IMR-90 (cell line): ENCODE results near the gene RFXANK. TPM values are rescaled to one million over a fixed set of nuclear protein-coding genes. Genes with fewer than 3 reads are reported as not detected.

Source experiments
- ATAC-seq: fragments of 200-7000 bp; cut with Tn5 transposase; 2 replicates; pipeline ENCODE4 v1.9.1; 2020; ENCODE audit warnings: low read depth, mild to moderate bottlenecking, moderate library complexity
- BruUV-seq: library from RNA; stranded (reverse); fragments of 400-500 nt; replicated peaks from 2 replicates; lab custom pipeline; 2021; lab: Mats Ljungman, UMichigan
- CTCF ChIA-PET: fragments of 300-600 bp; formaldehyde crosslinking; extraction: SDS; loops from one replicate; lab custom pipeline; 2021; ENCODE audit warnings: antibody characterized with exemption; lab: Yijun Ruan, JAX
- POLR2A ChIA-PET: fragments of 300-600 bp; sonication (Branson Sonifier 250); formaldehyde crosslinking; loops from one replicate; lab custom pipeline; 2022; ENCODE audit warnings: antibody characterized with exemption; ENCODE audit not compliant: unreplicated experiment; lab: Charles Lee
- DNase-seq: peaks from one replicate; pipeline ENCODE4 v3.0.0; 2013
- H2AFZ ChIP-seq: replicated peaks from 2 replicates; pipeline ENCODE3; 2013; ENCODE audit warnings: low read length, mild to moderate bottlenecking; ENCODE audit not compliant: poor library complexity
- H2AK5ac ChIP-seq: 2 replicates; pipeline ENCODE4 v1.6.1; 2013; ENCODE audit warnings: low read depth, low read length, inconsistent platforms
- H2AK9ac ChIP-seq: replicated peaks from 2 replicates; pipeline ENCODE3; 2013; ENCODE audit warnings: mild to moderate bottlenecking, low read depth, low read length, moderate library complexity; ENCODE audit not compliant: poor library complexity
- H2BK120ac ChIP-seq: 2 replicates; pipeline ENCODE4 v1.6.1; 2013; ENCODE audit warnings: low read depth, low read length, inconsistent platforms
- H2BK15ac ChIP-seq: 3 replicates; pipeline ENCODE4 v1.6.1; 2013; ENCODE audit warnings: low read depth, low read length, inconsistent platforms
- H2BK20ac ChIP-seq: 2 replicates; pipeline ENCODE4 v1.6.1; 2013; ENCODE audit warnings: low read depth, mild to moderate bottlenecking, inconsistent platforms, low read length, moderate library complexity
- H2BK5ac ChIP-seq: 2 replicates; pipeline ENCODE4 v1.6.1; 2013; ENCODE audit warnings: mild to moderate bottlenecking, low read depth, low read length, inconsistent platforms; ENCODE audit not compliant: poor library complexity, severe bottlenecking
- H3K14ac ChIP-seq: replicated peaks from 2 replicates; pipeline ENCODE4 v1.6.1; 2013; ENCODE audit warnings: low read depth, low read length, inconsistent platforms
- H3K18ac ChIP-seq: 2 replicates; pipeline ENCODE4 v1.6.1; 2013; ENCODE audit warnings: low read depth, low read length, control low read depth
- H3K23ac ChIP-seq: 2 replicates; pipeline ENCODE4 v1.6.1; 2013; ENCODE audit warnings: low read depth, low read length, inconsistent platforms
- H3K27ac ChIP-seq: 2 replicates; pipeline ENCODE4 v1.5.1; 2013; ENCODE audit warnings: mild to moderate bottlenecking, control low read depth, low read length; ENCODE audit not compliant: insufficient read depth
- H3K27me3 ChIP-seq: 2 replicates; pipeline ENCODE4 v1.6.1; 2013; ENCODE audit warnings: low read length; ENCODE audit not compliant: control insufficient read depth, insufficient read depth
- H3K36me3 ChIP-seq: 2 replicates; pipeline ENCODE4 v1.6.1; 2013; ENCODE audit warnings: low read length, mixed read lengths; ENCODE audit not compliant: control insufficient read depth, insufficient read depth
- H3K4ac ChIP-seq: 2 replicates; pipeline ENCODE4 v1.6.1; 2013; ENCODE audit warnings: low read depth, low read length, inconsistent platforms
- H3K4me1 ChIP-seq: 2 replicates; pipeline ENCODE4 v1.6.1; 2013; ENCODE audit warnings: low read length, mixed read lengths; ENCODE audit not compliant: control insufficient read depth, insufficient read depth
- H3K4me2 ChIP-seq: 2 replicates; pipeline ENCODE4 v1.6.1; 2013; ENCODE audit warnings: low read depth, mild to moderate bottlenecking, control low read depth, low read length, moderate library complexity
- H3K4me3 ChIP-seq: 2 replicates; pipeline ENCODE4 v1.5.1; 2013; ENCODE audit warnings: low read depth, mild to moderate bottlenecking, control low read depth, low read length, moderate library complexity; ENCODE audit not compliant: insufficient read depth
- H3K56ac ChIP-seq: 2 replicates; pipeline ENCODE4 v1.6.1; 2013; ENCODE audit warnings: low read length, inconsistent platforms; ENCODE audit not compliant: insufficient read depth; ENCODE audit errors: extremely low read depth
- H3K79me1 ChIP-seq, 2 experiments: 2 replicates each; pipeline ENCODE4 v1.6.1; 2013; ENCODE audit warnings: low read length in 2 of 2, inconsistent platforms in 1 of 2, low read depth in 1 of 2
- H3K9ac ChIP-seq: 2 replicates; pipeline ENCODE4 v1.6.1; 2013; ENCODE audit warnings: low read depth, low read length, control low read depth
- H3K9me1 ChIP-seq: 2 replicates; pipeline ENCODE4 v1.6.1; 2013; ENCODE audit warnings: low read length, inconsistent platforms; ENCODE audit not compliant: insufficient read depth
- H3K9me3 ChIP-seq: 2 replicates; pipeline ENCODE4 v1.6.1; 2013; ENCODE audit warnings: low read length; ENCODE audit not compliant: control insufficient read depth, insufficient read depth
- H4K20me1 ChIP-seq: 2 replicates; pipeline ENCODE4 v1.6.1; 2013; ENCODE audit warnings: low read length, inconsistent platforms; ENCODE audit not compliant: insufficient read depth
- H4K5ac ChIP-seq: 2 replicates; pipeline ENCODE4 v1.6.1; 2013; ENCODE audit warnings: mild to moderate bottlenecking, low read depth, low read length, control low read depth
- H4K8ac ChIP-seq, 2 experiments: 2 replicates each; pipeline ENCODE4 v1.6.1; 2013; ENCODE audit warnings: low read depth in 2 of 2, low read length in 2 of 2, control low read depth in 1 of 2, inconsistent platforms in 1 of 2
- H4K91ac ChIP-seq: 2 replicates; pipeline ENCODE4 v1.6.1; 2013; ENCODE audit warnings: low read depth, low read length, inconsistent platforms; ENCODE audit not compliant: insufficient read depth
- BHLHE40 ChIP-seq: fragments of 150-350 bp; IDR thresholded peaks from 2 replicates; pipeline ENCODE4 v1.6.1; 2016; ENCODE audit warnings: mild to moderate bottlenecking, low read depth, low read length
- CEBPB ChIP-seq: IDR thresholded peaks from 2 replicates; pipeline ENCODE4 v1.6.1; 2012; ENCODE audit warnings: low read depth, low read length, improper control_type of control experiment
- CHD1 ChIP-seq: IDR thresholded peaks from 2 replicates; pipeline ENCODE4 v1.6.1; 2012; ENCODE audit warnings: low read depth, low read length, improper control_type of control experiment
- CTCF ChIP-seq: conservative IDR thresholded peaks from 2 replicates; pipeline ENCODE4 v1.5.1; 2012; ENCODE audit warnings: mild to moderate bottlenecking, low read depth, low read length, improper control_type of control experiment
- ELK1 ChIP-seq: fragments of 150-350 bp; IDR thresholded peaks from 2 replicates; pipeline ENCODE4 v1.6.1; 2016; ENCODE audit warnings: low read depth, mild to moderate bottlenecking, low read length, moderate library complexity, borderline replicate concordance
- FOS ChIP-seq: fragments of 150-350 bp; IDR thresholded peaks from 2 replicates; pipeline ENCODE4 v1.6.1; 2016; ENCODE audit warnings: low read depth, low read length
- MAFK ChIP-seq: IDR thresholded peaks from 2 replicates; pipeline ENCODE4 v1.6.1; 2012; ENCODE audit warnings: low read depth, low read length, improper control_type of control experiment
- MAZ ChIP-seq: IDR thresholded peaks from 2 replicates; pipeline ENCODE4 v1.6.1; 2012; ENCODE audit warnings: low read depth, mild to moderate bottlenecking, low read length, improper control_type of control experiment, moderate library complexity, borderline replicate concordance
- MXI1 ChIP-seq: IDR thresholded peaks from 2 replicates; pipeline ENCODE4 v1.6.1; 2012; ENCODE audit warnings: low read depth, mild to moderate bottlenecking, low read length, moderate library complexity, borderline replicate concordance
- NFE2L2 ChIP-seq: fragments of 150-350 bp; IDR thresholded peaks from 2 replicates; pipeline ENCODE4 v1.6.1; 2016; ENCODE audit warnings: low read depth, mild to moderate bottlenecking, low read length
- POLR2A ChIP-seq: IDR thresholded peaks from 2 replicates; pipeline ENCODE4 v1.6.1; 2012; ENCODE audit warnings: mild to moderate bottlenecking, low read depth, low read length
- RAD21 ChIP-seq: IDR thresholded peaks from 2 replicates; pipeline ENCODE4 v1.6.1; 2012; ENCODE audit warnings: low read length, improper control_type of control experiment
- RCOR1 ChIP-seq: IDR thresholded peaks from 2 replicates; pipeline ENCODE4 v1.6.1; 2012; ENCODE audit warnings: mild to moderate bottlenecking, low read length, improper control_type of control experiment; ENCODE audit not compliant: insufficient replicate concordance
- RFX5 ChIP-seq: IDR thresholded peaks from 2 replicates; pipeline ENCODE4 v1.8.0; 2012; ENCODE audit warnings: low read depth, mild to moderate bottlenecking, low read length, moderate library complexity
- SMC3 ChIP-seq: fragments of 150-350 bp; IDR thresholded peaks from 2 replicates; pipeline ENCODE4 v1.6.1; 2016; ENCODE audit warnings: low read depth, mild to moderate bottlenecking, antibody characterized with exemption, low read length, moderate library complexity
- USF2 ChIP-seq: fragments of 150-350 bp; IDR thresholded peaks from 2 replicates; pipeline ENCODE4 v1.6.1; 2017; ENCODE audit warnings: mild to moderate bottlenecking, antibody characterized with exemption, low read length, low read depth
- dilution Hi-C: fragments of 300-500 bp; cut with HindIII; formaldehyde crosslinking; loops from one replicate; pipeline ENCODE4 v1.14.3; 2018; ENCODE audit warnings: low sequenced_read_pairs; ENCODE audit not compliant: unreplicated experiment
- in situ Hi-C: fragments of 300-500 bp; cut with MboI; formaldehyde crosslinking; loops from 3 replicates; pipeline ENCODE4 v1.14.3; 2019; ENCODE audit warnings: low sequenced_read_pairs, inconsistent platforms, mixed read lengths
- intact Hi-C: fragments of 100-400 bp; cut with micrococcal nuclease; formaldehyde crosslinking; loops from 2 replicates; pipeline ENCODE4 v1.10.0; 2022
- polyA plus RNA-seq, 3 experiments: library from polyadenylated mRNA; depleted of rRNA; stranded (reverse); fragments of >200 nt; gene quantifications; 2 replicates each; pipeline ENCODE4 v1.2.3, GENCODE V29; 2012; ENCODE audit warnings: low replicate concordance in 1 of 3
- total RNA-seq: library from RNA; depleted of rRNA; stranded (reverse); fragments of >200 nt; gene quantifications from 2 replicates; pipeline ENCODE4 v1.2.3, GENCODE V29; 2012

Gene RFXANK
- total and polyA plus RNA-seq, 2 of the 4 experiments (the other 2 are of a cell fraction), result 68.3 to 97.8 TPM

GRCh38 chr19:19236173-19236572 is 44.1 kb downstream of the RFXANK start:
- BruUV-seq, result no TSS peak
- no peak overlapping the region for H2AK9ac ChIP-seq
- H4K8ac ChIP-seq, result no peak overlapping the region
- no peak overlapping the region for H2BK5ac ChIP-seq
- no peak overlapping the region for H3K4ac ChIP-seq
- no peaks in the 10 kb centered on the region for H3K36me3 ChIP-seq
- no peak overlapping the region for H3K9ac ChIP-seq
- H2BK15ac ChIP-seq, result no peak overlapping the region
- H3K18ac ChIP-seq, result no peak overlapping the region
- H3K23ac ChIP-seq, result no peak overlapping the region
- H3K56ac ChIP-seq, result no peak overlapping the region
- ChIA-PET POLR2A (no interaction called here), CTCF (no interaction called here)
- H3K9me3 ChIP-seq, result peaks cover 20% of the 10 kb centered on the region
- peaks cover 4% of the 10 kb centered on the region; the same call in 1 of the 2 replicates for H3K27me3 ChIP-seq
- no peak overlapping the region for H4K5ac ChIP-seq
- no peak overlapping the region for H4K91ac ChIP-seq
- no peak overlapping the region for H3K4me2 ChIP-seq
- no peak overlapping the region for H2BK120ac ChIP-seq
- ATAC-seq (no peak), DNase-seq (no peak)
- H3K27ac ChIP-seq, result no peak overlapping the region
- intact Hi-C loops (no loop called here), dilution Hi-C loops (no loop called here), in situ Hi-C loops (no loop called here)
- H2AK5ac ChIP-seq, result no peak overlapping the region
- TF ChIP-seq RAD21 (no peak), RFX5 (no peak), USF2 (no peak), MAZ (no peak), CEBPB (no peak), ELK1 (no peak), SMC3 (no peak), MAFK (no peak), BHLHE40 (no peak), NFE2L2 (no peak), RCOR1 (no peak), CHD1 (no peak), FOS (no peak), CTCF (no peak), MXI1 (no peak), POLR2A (no peak)
- H3K4me3 ChIP-seq, result no peak overlapping the region
- H3K9me1 ChIP-seq, result no peaks in the 10 kb centered on the region
- no peaks in the 10 kb centered on the region for H3K79me1 ChIP-seq
- no peaks in the 10 kb centered on the region for H3K4me1 ChIP-seq
- H4K20me1 ChIP-seq, result no peaks in the 10 kb centered on the region
- no peak overlapping the region for H2BK20ac ChIP-seq
- H2AFZ ChIP-seq, result no peak overlapping the region
- H3K14ac ChIP-seq, result no peak overlapping the region
